Effector memory CD4-positive, alpha-beta T cell (primary cell): Measurements from ENCODE around the gene SCRT2.

Experiments
- DNase-seq, 3 donors: peaks; one replicate each; pipeline ENCODE4 v3.0.0-alpha.2; 2020
- H3K27ac ChIP-seq: 2 replicates; pipeline ENCODE4 v1.7.0; 2013; ENCODE audit warnings: mild to moderate bottlenecking, low read length, moderate library complexity; ENCODE audit not compliant: insufficient read depth, poor library complexity, severe bottlenecking
- H3K27me3 ChIP-seq: replicated peaks from 2 replicates; pipeline ENCODE4 v1.7.0; 2013; ENCODE audit warnings: mild to moderate bottlenecking, low read length; ENCODE audit not compliant: insufficient read depth, control insufficient read depth, poor library complexity, severe bottlenecking
- H3K36me3 ChIP-seq: 2 replicates; pipeline ENCODE4 v1.7.0; 2013; ENCODE audit warnings: mild to moderate bottlenecking, low read length, moderate library complexity; ENCODE audit not compliant: control insufficient read depth, insufficient read depth
- H3K4me1 ChIP-seq: 2 replicates; pipeline ENCODE4 v1.7.0; 2013; ENCODE audit warnings: low read length, mild to moderate bottlenecking; ENCODE audit not compliant: control insufficient read depth, insufficient read depth, poor library complexity, severe bottlenecking
- H3K4me3 ChIP-seq: 2 replicates; pipeline ENCODE4 v1.7.0; 2013; ENCODE audit warnings: low read length, low read depth, mild to moderate bottlenecking; ENCODE audit not compliant: insufficient read depth, poor library complexity, severe bottlenecking
- H3K9me3 ChIP-seq: 2 replicates; pipeline ENCODE4 v1.7.0; 2013; ENCODE audit warnings: mild to moderate bottlenecking, low read length, moderate library complexity; ENCODE audit not compliant: control insufficient read depth

Gene SCRT2

DNA sequence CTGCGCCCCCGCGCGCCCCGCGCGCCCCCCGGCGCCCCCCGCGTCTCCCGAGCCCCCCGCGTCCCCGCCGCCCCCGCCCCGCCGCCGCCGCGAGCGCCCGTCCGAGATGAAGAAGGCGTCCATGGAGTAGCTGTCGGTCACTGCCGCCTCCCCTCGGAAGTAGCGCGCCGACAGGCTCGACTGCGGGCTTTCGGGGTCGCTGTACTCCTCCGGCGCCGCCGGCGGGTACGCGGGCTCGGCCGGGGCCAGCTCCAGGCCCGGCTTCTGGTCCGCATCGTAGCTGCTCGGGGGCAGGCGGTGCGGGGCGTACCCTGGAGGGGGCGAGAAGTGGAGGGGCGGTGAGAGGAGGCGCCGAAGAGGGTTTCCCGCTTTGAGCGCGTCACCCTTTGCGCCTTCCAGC is 11.5 kb downstream of the SCRT2 start:
- H3K9me3 ChIP-seq = no peaks in the 10 kb centered on the region
- DNase-seq = no peak
- H3K36me3 ChIP-seq = no peaks in the 10 kb centered on the region
- peaks cover 18% of the 10 kb centered on the region for H3K27me3 ChIP-seq
- no peak overlapping the region for H3K4me3 ChIP-seq
- H3K27ac ChIP-seq = no peak overlapping the region
- no peaks in the 10 kb centered on the region for H3K4me1 ChIP-seq

DNA sequence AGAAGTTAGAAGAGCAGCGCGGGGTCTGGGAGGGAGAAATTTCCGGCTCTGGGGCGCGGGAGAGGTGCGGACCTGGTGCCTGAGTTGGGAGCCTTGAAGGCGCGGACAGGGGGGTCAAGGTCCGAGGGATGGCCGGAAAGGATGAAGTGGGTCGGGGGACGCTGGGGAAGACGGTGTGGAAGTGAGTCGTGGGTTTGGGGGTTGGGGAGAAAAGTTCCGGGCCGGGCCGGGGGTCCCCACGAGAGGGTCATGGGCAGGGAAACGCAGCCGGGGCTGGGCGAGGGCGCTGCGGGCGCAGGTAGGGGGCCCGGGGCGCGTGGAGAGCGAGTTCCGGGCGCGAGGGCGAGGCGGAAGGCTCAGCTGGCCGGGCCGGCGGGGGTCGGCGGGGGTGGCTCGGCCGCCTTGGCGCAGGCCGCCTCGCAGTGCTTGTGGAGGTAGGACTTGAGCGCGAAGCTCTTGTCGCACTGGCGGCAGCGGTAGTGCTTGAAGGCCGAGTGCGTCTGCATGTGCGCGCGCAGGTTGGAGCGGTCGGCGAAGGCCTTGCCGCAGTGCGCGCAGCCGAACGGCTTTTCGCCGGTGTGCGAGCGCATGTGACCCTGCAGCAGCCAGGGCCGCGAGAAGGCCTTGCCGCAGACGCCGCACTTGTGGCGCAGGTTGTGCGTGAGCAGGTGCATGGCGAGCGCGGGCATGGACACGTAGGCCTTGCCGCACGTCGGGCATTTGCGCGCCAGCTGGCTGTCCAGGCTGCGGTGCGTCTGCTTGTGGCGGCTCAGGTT is 12.1 kb downstream of the SCRT2 start:
- Histone ChIP-seq H3K36me3 (no peaks in the 10 kb centered on the region), H3K4me3 (no peak overlapping the region), H3K9me3 (no peaks in the 10 kb centered on the region), H3K27me3 (peaks cover 18% of the 10 kb centered on the region), H3K4me1 (no peaks in the 10 kb centered on the region), H3K27ac (no peak overlapping the region)
- DNase-seq = no peak

DNA sequence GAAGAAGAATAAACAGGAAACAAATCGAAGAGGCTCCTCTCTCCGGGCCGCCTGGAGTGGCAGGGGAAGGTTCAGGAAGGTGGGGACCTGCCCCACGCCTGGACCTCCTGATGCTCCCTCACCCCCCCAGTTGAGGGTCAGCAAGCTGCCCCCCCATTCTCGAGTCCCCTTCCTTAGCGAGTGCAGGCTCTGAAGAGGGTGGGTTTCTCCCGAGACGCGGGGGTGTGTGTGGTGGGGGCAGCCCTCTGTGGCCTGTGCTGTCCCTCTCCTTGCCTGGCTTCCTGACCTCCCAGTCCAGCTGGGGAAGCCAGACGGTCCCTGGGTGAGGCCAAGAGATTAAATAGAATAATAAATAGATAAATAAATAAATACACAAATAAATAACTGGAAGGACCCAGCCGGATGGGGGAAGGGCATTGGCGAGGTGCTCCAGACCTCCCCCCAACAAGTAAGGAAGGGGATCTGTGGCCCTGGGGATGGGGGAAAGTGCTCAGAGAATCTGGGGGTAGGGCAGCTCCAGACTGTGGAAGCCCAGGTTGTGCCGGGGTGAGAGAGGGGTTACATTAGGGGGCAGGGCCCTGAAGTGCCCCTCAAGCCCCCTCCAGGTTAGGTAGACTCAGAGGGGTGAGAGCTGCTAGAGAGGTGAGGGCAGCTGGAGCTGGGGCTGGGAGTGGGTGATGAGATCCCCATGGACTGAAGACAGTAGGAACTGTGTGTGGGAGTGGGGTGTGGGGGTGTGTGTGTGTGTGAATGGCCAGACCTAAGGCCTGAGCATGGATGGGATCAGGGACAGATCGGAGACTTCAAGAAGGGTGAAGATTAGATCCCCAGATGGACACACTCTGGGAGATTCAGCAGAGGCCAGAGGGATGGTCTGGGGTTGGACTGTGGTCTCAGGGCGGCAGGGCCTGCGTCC is 13.1 kb downstream of the SCRT2 start:
- DNase-seq = no peak
- H3K9me3 ChIP-seq = no peaks in the 10 kb centered on the region
- H3K27ac ChIP-seq = no peak overlapping the region
- no peaks in the 10 kb centered on the region for H3K36me3 ChIP-seq
- no peaks in the 10 kb centered on the region for H3K4me1 ChIP-seq
- no peak overlapping the region for H3K4me3 ChIP-seq
- H3K27me3 ChIP-seq = peaks cover 18% of the 10 kb centered on the region

DNA sequence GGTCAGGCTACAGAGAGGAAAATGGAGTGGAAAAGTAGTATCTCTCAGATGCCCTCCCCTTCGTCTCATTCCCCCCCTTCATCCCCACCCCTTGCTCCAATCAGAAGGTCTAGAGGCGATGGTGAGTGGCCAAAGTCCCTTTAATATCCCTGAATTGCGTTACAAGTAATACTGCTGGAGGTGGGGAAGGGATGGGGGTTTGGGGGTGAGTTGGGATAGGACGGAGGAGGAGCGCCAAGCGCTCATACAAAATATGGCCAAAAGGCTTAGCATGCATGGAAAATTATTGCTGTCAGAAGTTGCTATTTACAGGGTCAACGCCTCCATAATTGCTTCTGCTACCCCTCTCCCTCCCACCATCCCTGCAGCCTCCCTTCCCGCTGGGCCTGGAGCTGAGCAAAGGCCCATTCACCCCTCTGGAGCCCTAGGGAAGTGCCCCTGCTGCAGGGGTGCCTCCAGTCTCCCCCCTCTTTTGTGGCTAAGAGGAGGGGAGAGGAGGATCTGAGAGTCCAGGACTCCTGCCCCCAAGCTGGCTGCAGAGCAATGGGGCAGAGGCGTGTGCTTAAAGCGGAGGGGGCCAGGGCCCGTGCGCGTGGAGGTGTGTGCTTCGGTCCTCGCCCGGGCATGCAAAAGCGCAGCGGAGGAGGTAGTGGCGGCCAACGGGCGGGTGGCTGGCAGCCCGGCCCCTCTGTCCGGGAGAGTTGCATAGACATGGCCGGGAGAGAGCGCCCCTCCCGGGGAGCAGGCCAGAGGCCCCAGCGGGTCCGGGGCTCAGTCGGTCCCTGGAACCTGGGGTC is 13.9 kb downstream of the SCRT2 start:
- DNase-seq = no peak
- no peaks in the 10 kb centered on the region for H3K4me1 ChIP-seq
- H3K36me3 ChIP-seq = no peaks in the 10 kb centered on the region
- no peak overlapping the region for H3K4me3 ChIP-seq
- no peak overlapping the region for H3K27ac ChIP-seq
- no peaks in the 10 kb centered on the region for H3K9me3 ChIP-seq
- peaks cover 18% of the 10 kb centered on the region for H3K27me3 ChIP-seq

DNA sequence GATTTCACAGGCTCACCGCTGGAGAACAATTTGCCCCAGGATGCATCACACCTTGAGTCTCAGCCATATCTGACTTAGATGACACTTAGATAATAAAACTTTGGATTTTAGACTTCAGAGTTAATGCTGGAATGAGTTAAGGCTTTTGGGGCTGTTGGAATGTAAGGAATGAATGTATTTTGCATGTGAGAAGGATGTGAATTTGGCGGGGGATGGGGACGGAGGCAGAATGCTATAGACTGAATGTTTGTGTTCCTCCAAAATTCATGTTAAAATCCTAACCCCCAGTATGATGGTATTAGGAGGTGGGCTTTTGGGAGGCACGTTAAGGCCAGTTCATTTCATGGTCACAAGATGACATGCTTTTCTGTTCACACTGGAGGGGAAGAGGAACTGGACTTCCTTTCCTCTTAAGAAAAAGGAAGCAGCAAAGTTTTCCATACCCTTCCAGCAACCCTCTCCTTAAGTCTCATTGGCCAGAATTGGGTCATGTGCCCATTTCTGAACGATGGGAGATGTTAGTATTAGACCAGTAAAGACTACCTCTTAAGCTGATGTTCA is 16.8 kb downstream of the SCRT2 start:
- Histone ChIP-seq H3K36me3 (no peaks in the 10 kb centered on the region), H3K27me3 (peaks cover 11% of the 10 kb centered on the region), H3K27ac (no peak overlapping the region), H3K4me1 (peaks cover 4% of the 10 kb centered on the region), H3K4me3 (no peak overlapping the region), H3K9me3 (no peaks in the 10 kb centered on the region)
- no peak for DNase-seq

DNA sequence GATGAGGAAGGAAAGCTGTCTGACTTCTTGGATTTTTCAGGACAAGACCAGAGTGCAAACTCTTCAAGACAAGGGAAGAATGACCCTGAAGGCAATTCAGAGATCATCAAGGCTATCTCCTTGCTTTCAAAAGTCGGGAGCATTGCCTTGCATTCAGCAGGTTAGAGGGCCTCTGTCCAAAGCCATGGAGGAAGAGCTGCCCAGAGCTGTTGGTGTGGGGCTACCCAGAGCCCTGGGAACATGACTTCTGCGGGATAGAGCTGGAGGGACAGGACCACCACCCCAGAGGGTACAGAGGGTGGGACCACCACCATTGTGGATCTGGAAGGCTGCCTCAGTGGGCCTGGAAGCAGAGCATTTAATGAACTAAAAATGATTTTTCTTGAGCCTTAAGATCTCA is 17.4 kb downstream of the SCRT2 start:
- no peak for DNase-seq
- Histone ChIP-seq H3K4me3 (no peak overlapping the region), H3K27me3 (peaks cover 8% of the 10 kb centered on the region), H3K36me3 (no peaks in the 10 kb centered on the region), H3K4me1 (peaks cover 7% of the 10 kb centered on the region), H3K9me3 (no peaks in the 10 kb centered on the region), H3K27ac (no peak overlapping the region)

DNA sequence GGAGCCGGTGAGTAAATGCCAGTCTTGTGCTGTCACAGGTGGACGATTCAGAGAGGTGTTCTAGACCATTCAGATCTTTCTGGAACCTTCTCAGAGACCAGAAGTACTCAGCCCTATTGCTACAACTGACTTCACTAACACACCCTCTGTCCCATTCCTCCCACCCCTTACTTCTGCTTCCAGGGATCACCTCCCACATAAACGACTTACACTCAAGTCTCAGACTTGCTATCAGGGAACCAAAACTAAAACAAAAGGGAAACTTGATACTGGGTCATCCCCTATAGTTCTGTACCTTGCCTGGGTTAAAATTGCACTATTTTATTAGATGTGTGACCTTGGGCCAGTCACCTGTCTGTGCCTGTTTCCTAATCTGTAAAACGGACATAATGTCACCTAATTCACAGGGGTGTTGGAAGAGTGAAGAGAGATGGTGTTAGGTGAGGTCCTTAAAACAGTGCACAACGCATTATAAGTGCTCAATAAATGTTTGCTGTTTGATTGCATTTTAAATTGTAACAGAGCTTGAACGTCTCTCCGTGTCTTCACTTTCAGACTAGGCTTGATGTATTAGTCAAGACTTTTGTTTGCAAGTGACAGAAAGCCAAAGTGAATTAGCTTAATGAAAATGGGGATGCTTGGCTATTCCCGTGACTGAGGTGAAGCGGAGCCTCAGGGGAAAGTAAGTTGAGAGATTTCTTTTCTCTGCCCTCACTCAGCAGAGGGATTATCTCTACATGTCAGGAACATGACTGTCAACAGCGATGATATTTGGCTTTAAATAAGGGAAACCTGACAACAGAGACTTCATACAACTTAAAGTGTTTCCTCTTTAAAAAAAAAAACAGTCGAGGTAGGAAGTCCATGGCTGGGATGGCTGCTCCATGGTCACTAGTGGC is 19.6 kb downstream of the SCRT2 start:
- Histone ChIP-seq H3K9me3 (no peaks in the 10 kb centered on the region), H3K4me3 (no peak overlapping the region), H3K27me3 (no peaks in the 10 kb centered on the region), H3K36me3 (no peaks in the 10 kb centered on the region), H3K4me1 (peaks cover 20% of the 10 kb centered on the region), H3K27ac (no peak overlapping the region)
- no peak for DNase-seq

DNA sequence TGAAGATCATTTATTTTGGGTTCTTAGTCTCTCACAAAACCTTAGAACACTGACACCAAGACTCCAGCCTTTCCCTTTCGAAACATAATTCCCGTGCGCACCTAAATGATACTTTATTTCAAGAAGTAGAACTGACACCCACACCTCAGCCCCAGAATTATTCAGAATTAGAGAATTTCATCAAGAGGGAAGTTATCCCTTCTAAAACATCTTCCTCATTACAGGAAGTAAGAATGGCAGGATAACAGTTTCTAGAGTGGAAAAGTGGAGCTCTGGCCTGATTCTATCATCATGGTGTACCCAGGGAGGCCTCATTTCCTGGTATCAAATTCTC is 21.2 kb downstream of the SCRT2 start:
- Histone ChIP-seq H3K4me1 (peaks cover 20% of the 10 kb centered on the region), H3K36me3 (no peaks in the 10 kb centered on the region), H3K9me3 (no peaks in the 10 kb centered on the region)

More for the DNA sequence above, 21.2 kb downstream of the SCRT2 start:
- H3K27me3 ChIP-seq = no peaks in the 10 kb centered on the region
- H3K27ac ChIP-seq = no peak overlapping the region
- no peak overlapping the region for H3K4me3 ChIP-seq
- DNase-seq = no peak
